HCT116 (cell line): ENCODE results near the gene CORO6. TPM values are rescaled to one million over a fixed set of nuclear protein-coding genes. Genes with fewer than 3 reads are reported as not detected.

ENCODE experiments used
- ATAC-seq: fragments of 200-7000 bp; cut with Tn5 transposase; 2 replicates; pipeline ENCODE4 v1.9.1; 2020; ENCODE audit warnings: mild to moderate bottlenecking, moderate library complexity
- BruUV-seq: library from RNA; stranded (reverse); fragments of 400-500 nt; replicated peaks from 2 replicates; lab custom pipeline; 2021; lab: Mats Ljungman, UMichigan
- CTCF ChIA-PET: fragments of 300-600 bp; sonication (Branson Sonifier 250); formaldehyde crosslinking; loops from one replicate; lab custom pipeline; 2021; ENCODE audit warnings: antibody characterized with exemption; lab: Charles Lee
- POLR2A ChIA-PET: fragments of 300-600, 350-600 bp; sonication (Branson Sonifier 250); formaldehyde crosslinking; loops from one replicate; lab custom pipeline; 2021; ENCODE audit warnings: antibody characterized with exemption; lab: Charles Lee
- RAD21 ChIA-PET, 2 experiments: fragments of 300-600 bp; sonication (Branson Sonifier 250); formaldehyde crosslinking; loops; one replicate each; lab custom pipeline; 2023; ENCODE audit warnings: low total read pairs in 2 of 2; ENCODE audit not compliant: uncharacterized antibody in 2 of 2, unreplicated experiment in 2 of 2, low non-redundant PET in 1 of 2; lab: Charles Lee
- DNase-seq: peaks from one replicate; pipeline ENCODE4 v3.0.0-alpha.2; 2010; ENCODE audit warnings: low read depth, low spot score
- H2AFZ ChIP-seq: fragments of 200-600 bp; shearing (Covaris generic), sonication (generic); 2 replicates; pipeline ENCODE4 v1.6.1; 2017; ENCODE audit warnings: low read depth, mixed run types, mixed read lengths, antibody characterized with exemption, low read length; ENCODE audit not compliant: poor library complexity, severe bottlenecking
- H3K27ac ChIP-seq: 2 replicates; pipeline ENCODE4 v1.5.1; 2012; ENCODE audit warnings: low read depth, low read length
- H3K27me3 ChIP-seq: fragments of 200-600 bp; sonication (generic); 2 replicates; pipeline ENCODE4 v1.6.1; 2016; ENCODE audit warnings: mixed run types, low read length, mixed read lengths; ENCODE audit not compliant: insufficient read depth
- H3K36me3 ChIP-seq, 2 experiments: fragments of 200-500 bp in 1 of 2; fragments of 200-600 bp in 1 of 2; sonication (Bioruptor generic) in 1 of 2; sonication (generic) in 1 of 2; 2 replicates each; pipeline versions ENCODE4 v1.5.1 to v1.6.1; 2014 to 2016; ENCODE audit warnings: low read length in 2 of 2, inconsistent platforms in 1 of 2, mixed read lengths in 1 of 2, mixed run types in 1 of 2; ENCODE audit not compliant: insufficient read depth in 2 of 2, control insufficient read depth in 1 of 2
- H3K4me1 ChIP-seq, 2 experiments: fragments of 200-600 bp in 1 of 2; sonication (generic) in 1 of 2; 2 replicates each; pipeline versions ENCODE4 v1.5.1 to v1.6.1; 2012 to 2017; ENCODE audit warnings: low read length in 2 of 2, inconsistent platforms in 1 of 2, mild to moderate bottlenecking in 1 of 2, mixed read lengths in 1 of 2, mixed run types in 1 of 2, moderate library complexity in 1 of 2; ENCODE audit not compliant: insufficient read depth in 2 of 2, control insufficient read depth in 1 of 2
- H3K4me2 ChIP-seq: fragments of 200-600 bp; sonication (generic); 2 replicates; pipeline ENCODE4 v1.6.1; 2017; ENCODE audit warnings: mixed run types, low read length, mixed read lengths
- H3K4me3 ChIP-seq, 2 experiments: fragments of 200-600 bp in 1 of 2; sonication (generic) in 1 of 2; replicated peaks in 1 of 2; 2 replicates each; pipeline ENCODE4 v1.5.1; 2011 to 2016; ENCODE audit warnings: low read length in 2 of 2, control low read depth in 1 of 2, low read depth in 1 of 2, mild to moderate bottlenecking in 1 of 2, mixed read lengths in 1 of 2, mixed run types in 1 of 2
- H3K79me2 ChIP-seq: fragments of 200-600 bp; sonication (generic); 2 replicates; pipeline ENCODE4 v1.6.1; 2017; ENCODE audit warnings: mild to moderate bottlenecking, mixed run types, low read length, moderate library complexity, mixed read lengths; ENCODE audit not compliant: insufficient read depth
- H3K9ac ChIP-seq: fragments of 200-600 bp; sonication (generic); 2 replicates; pipeline ENCODE4 v1.6.1; 2016; ENCODE audit warnings: low read length, mixed read lengths
- H3K9me2 ChIP-seq: fragments of 200-600 bp; sonication (generic), shearing (Covaris generic); 2 replicates; pipeline ENCODE4 v1.6.1; 2017; ENCODE audit warnings: mixed run types, mild to moderate bottlenecking, moderate library complexity; ENCODE audit not compliant: insufficient read depth
- H3K9me3 ChIP-seq, 2 experiments: fragments of 200-500 bp in 1 of 2; fragments of 200-600 bp in 1 of 2; sonication (Bioruptor generic) in 1 of 2; sonication (generic) in 1 of 2; 2 replicates each; pipeline ENCODE4 v1.6.1; 2014 to 2017; ENCODE audit warnings: low read length in 2 of 2, mixed read lengths in 2 of 2, inconsistent platforms in 1 of 2, low read depth in 1 of 2, mild to moderate bottlenecking in 1 of 2, mixed run types in 1 of 2, moderate library complexity in 1 of 2; ENCODE audit not compliant: control insufficient read depth in 1 of 2, insufficient read depth in 1 of 2
- H4K20me1 ChIP-seq: fragments of 200-600 bp; sonication (generic), shearing (Covaris generic); 2 replicates; pipeline ENCODE4 v1.6.1; 2017; ENCODE audit warnings: mixed run types, mild to moderate bottlenecking, moderate library complexity; ENCODE audit not compliant: insufficient read depth
- CEBPB ChIP-seq: IDR thresholded peaks from 2 replicates; pipeline ENCODE4 v1.6.1; 2012; ENCODE audit warnings: low read depth
- EGR1 ChIP-seq: IDR thresholded peaks from 2 replicates; pipeline ENCODE4 v1.6.1; 2012; ENCODE audit warnings: low read depth
- EZH2 ChIP-seq: fragments of 200-600 bp; sonication (generic); IDR thresholded peaks from 2 replicates; pipeline ENCODE4 v1.6.1; 2017; ENCODE audit warnings: antibody characterized with exemption, mixed run types
- EZH2phosphoT487 ChIP-seq: fragments of 200-600 bp; IDR thresholded peaks from 2 replicates; pipeline ENCODE4 v1.6.1; 2018; ENCODE audit warnings: antibody characterized with exemption, borderline replicate concordance
- JUND ChIP-seq: IDR thresholded peaks from 2 replicates; pipeline ENCODE4 v1.6.1; 2012
- MAX ChIP-seq: IDR thresholded peaks from 2 replicates; pipeline ENCODE4 v1.6.1; 2012
- POLR2A ChIP-seq: IDR thresholded peaks from 2 replicates; pipeline ENCODE4 v1.7.0; 2011; ENCODE audit warnings: borderline replicate concordance; ENCODE audit not compliant: insufficient read depth, insufficient read length; ENCODE audit errors: extremely low read depth
- POLR2AphosphoS5 ChIP-seq: IDR thresholded peaks from 2 replicates; pipeline ENCODE4 v1.6.1; 2011; ENCODE audit warnings: mild to moderate bottlenecking, low read depth, low read length, moderate library complexity
- SIN3A ChIP-seq: IDR thresholded peaks from 2 replicates; pipeline ENCODE4 v1.6.1; 2012; ENCODE audit warnings: low read depth
- SP1 ChIP-seq: IDR thresholded peaks from 2 replicates; pipeline ENCODE4 v1.6.1; 2012; ENCODE audit warnings: low read depth
- SRF ChIP-seq: IDR thresholded peaks from 2 replicates; pipeline ENCODE4 v1.6.1; 2012; ENCODE audit warnings: low read depth
- TCF7L2 ChIP-seq: IDR thresholded peaks from 2 replicates; pipeline ENCODE4 v1.7.0; 2011; ENCODE audit warnings: borderline replicate concordance, inconsistent platforms; ENCODE audit not compliant: insufficient read depth, insufficient read length; ENCODE audit errors: extremely low read depth
- YY1 ChIP-seq: IDR thresholded peaks from 2 replicates; pipeline ENCODE4 v1.6.1; 2011; ENCODE audit warnings: low read length, low read depth, moderate library complexity, mild to moderate bottlenecking; ENCODE audit not compliant: insufficient replicate concordance; ENCODE audit errors: extremely low read depth
- ZFX ChIP-seq: fragments of 450-650 bp; IDR thresholded peaks from 2 replicates; pipeline ENCODE4 v1.6.1; 2017
- ZNF274 ChIP-seq: fragments of 200-500 bp; sonication (Bioruptor generic); IDR thresholded peaks from 2 replicates; pipeline ENCODE4 v1.6.1; 2014; ENCODE audit warnings: mild to moderate bottlenecking, low read depth, low read length, inconsistent platforms
- intact Hi-C: fragments of 100-400 bp; cut with micrococcal nuclease; formaldehyde crosslinking; loops from 2 replicates; pipeline ENCODE4 v1.10.0; 2022
- total RNA-seq: library from RNA; stranded (reverse); gene quantifications from one replicate; pipeline ENCODE4 v1.2.1, GENCODE V29; 2021; ENCODE audit not compliant: unreplicated experiment
- TF ChIP-seq, protein P1 (sequence below): IDR thresholded peaks from 2 replicates; pipeline ENCODE4 v1.6.1; 2012
- TF ChIP-seq, protein P2 (sequence below): IDR thresholded peaks from 2 replicates; pipeline ENCODE4 v1.6.1; 2011; ENCODE audit warnings: mild to moderate bottlenecking, low read length, moderate library complexity; ENCODE audit not compliant: insufficient replicate concordance; ENCODE audit errors: extremely low read depth

Gene CORO6
- total RNA-seq, 1 experiment from 2014 or later: 8.7 TPM

DNA sequence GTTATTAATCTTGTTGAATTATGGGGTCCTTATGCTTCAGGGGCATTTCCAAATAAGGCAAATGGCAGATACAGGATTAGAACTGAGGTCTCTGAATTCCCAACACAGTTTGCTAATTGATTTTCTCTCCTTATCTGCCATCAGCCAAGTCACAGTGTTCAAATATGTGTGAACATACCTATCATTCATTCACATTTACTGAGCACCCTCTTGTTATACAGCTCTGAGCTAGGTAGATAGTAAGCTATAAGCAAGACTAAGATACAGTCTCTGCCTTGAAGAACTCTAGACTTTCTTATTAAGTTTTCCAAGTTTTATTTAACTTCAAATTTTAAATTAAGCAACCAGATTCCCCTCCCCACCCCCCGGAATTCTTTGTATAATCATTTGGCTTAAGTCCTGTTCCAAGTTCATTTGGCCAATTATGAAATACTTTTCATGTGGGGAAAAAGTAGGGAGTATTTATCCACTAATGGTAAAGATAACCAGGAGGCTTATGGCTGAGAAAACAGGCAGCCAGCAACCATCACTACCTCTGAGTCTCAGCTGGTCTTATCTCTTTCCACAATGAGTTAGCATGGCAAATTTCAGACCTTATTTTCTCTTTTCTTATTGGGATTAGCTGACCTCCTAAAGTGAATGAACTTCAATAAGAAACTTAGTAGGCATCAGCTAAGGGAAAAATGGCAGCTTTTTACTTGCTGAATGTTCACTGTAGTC lies 31.4 kb upstream of the CORO6 start:
- H3K9me3 ChIP-seq: no peaks in the 10 kb centered on the region
- no peaks in the 10 kb centered on the region for H4K20me1 ChIP-seq
- H3K9me2 ChIP-seq: no peaks in the 10 kb centered on the region
- no peak for DNase-seq
- ChIA-PET POLR2A (interaction anchor here (1.4 kb wide), 1 partner anchor 11 kb away, joined by 3 read pairs; no protein-coding TSS in a partner anchor), RAD21 (no interaction called here), CTCF (interaction anchor here (2.6 to 2.7 kb wide), 2 partner anchors 14 to 439 kb away, joined by 8 to 10 read pairs; no protein-coding TSS in a partner anchor)
- H3K4me1 ChIP-seq: peaks cover 8 to 13% of the 10 kb centered on the region in 2 experiments; a peak in 3 of 4 replicates
- TF ChIP-seq ZNF274: no peak
- H3K27ac ChIP-seq: no peak overlapping the region
- H3K27me3 ChIP-seq: no peaks in the 10 kb centered on the region
- ATAC-seq: no peak
- no peak overlapping the region for H3K9ac ChIP-seq
- H2AFZ ChIP-seq: no peak overlapping the region
- H3K79me2 ChIP-seq: no peaks in the 10 kb centered on the region
- intact Hi-C loops: no loop called here
- H3K36me3 ChIP-seq: no peaks in the 10 kb centered on the region
- no peak overlapping the region for H3K4me2 ChIP-seq
- H3K4me3 ChIP-seq: no peak overlapping the region
- no TSS peak for BruUV-seq

- peaks cover 8 to 13% of the 10 kb centered on the region in 2 experiments; a peak in 3 of 4 replicates for H3K4me1 ChIP-seq
- no peak for TF ChIP-seq EGR1
- no peak for TF ChIP-seq ZFX
- TF ChIP-seq TCF7L2: no peak
- TF ChIP-seq SP1: no peak
- no peak for TF ChIP-seq POLR2A
- TF ChIP-seq, protein P1, sequence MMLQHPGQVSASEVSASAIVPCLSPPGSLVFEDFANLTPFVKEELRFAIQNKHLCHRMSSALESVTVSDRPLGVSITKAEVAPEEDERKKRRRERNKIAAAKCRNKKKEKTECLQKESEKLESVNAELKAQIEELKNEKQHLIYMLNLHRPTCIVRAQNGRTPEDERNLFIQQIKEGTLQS: no peak
- no peak for TF ChIP-seq YY1
- no peak for TF ChIP-seq POLR2AphosphoS5
- no peak for TF ChIP-seq EZH2phosphoT487
- no peak for TF ChIP-seq CEBPB
- TF ChIP-seq SRF: no peak
- TF ChIP-seq, protein P2, sequence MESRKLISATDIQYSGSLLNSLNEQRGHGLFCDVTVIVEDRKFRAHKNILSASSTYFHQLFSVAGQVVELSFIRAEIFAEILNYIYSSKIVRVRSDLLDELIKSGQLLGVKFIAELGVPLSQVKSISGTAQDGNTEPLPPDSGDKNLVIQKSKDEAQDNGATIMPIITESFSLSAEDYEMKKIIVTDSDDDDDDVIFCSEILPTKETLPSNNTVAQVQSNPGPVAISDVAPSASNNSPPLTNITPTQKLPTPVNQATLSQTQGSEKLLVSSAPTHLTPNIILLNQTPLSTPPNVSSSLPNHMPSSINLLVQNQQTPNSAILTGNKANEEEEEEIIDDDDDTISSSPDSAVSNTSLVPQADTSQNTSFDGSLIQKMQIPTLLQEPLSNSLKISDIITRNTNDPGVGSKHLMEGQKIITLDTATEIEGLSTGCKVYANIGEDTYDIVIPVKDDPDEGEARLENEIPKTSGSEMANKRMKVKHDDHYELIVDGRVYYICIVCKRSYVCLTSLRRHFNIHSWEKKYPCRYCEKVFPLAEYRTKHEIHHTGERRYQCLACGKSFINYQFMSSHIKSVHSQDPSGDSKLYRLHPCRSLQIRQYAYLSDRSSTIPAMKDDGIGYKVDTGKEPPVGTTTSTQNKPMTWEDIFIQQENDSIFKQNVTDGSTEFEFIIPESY: no peak
- no peak for TF ChIP-seq ZNF274
- TF ChIP-seq EZH2: no peak
- no peak for TF ChIP-seq JUND
- TF ChIP-seq SIN3A: no peak
- TF ChIP-seq MAX: no peak
- H2AFZ ChIP-seq: no peak overlapping the region
- H3K9ac ChIP-seq: no peak overlapping the region
- H3K27me3 ChIP-seq: no peaks in the 10 kb centered on the region
- no peaks in the 10 kb centered on the region for H3K79me2 ChIP-seq
- H3K36me3 ChIP-seq: no peaks in the 10 kb centered on the region
- BruUV-seq: no TSS peak
- H4K20me1 ChIP-seq: no peaks in the 10 kb centered on the region
- ChIA-PET POLR2A (no interaction called here), RAD21 (no interaction called here), CTCF (interaction anchor here (2.7 kb wide), 1 partner anchor 13 kb away, joined by 10 read pairs; no protein-coding TSS in a partner anchor)
- H3K27ac ChIP-seq: no peak overlapping the region
- H3K9me2 ChIP-seq: no peaks in the 10 kb centered on the region
- no peak overlapping the region for H3K4me3 ChIP-seq
- ATAC-seq (no peak), DNase-seq (no peak)
- H3K9me3 ChIP-seq: no peaks in the 10 kb centered on the region
- no peak overlapping the region for H3K4me2 ChIP-seq
- intact Hi-C loops: no loop called here
Measured at GRCh38 chr17:29652976-29653375, 30.3 kb upstream of the CORO6 start.
